DOHH2 (cell line): Measurements from ENCODE around the gene NCAPG2.

ENCODE experiments used
- CTCF ChIP-seq: fragments of 200-600 bp; sonication (generic); IDR thresholded peaks from one replicate; pipeline ENCODE4 v1.5.1; 2014; ENCODE audit warnings: antibody characterized with exemption, mild to moderate bottlenecking, low read depth, low read length; ENCODE audit not compliant: poor library complexity, severe bottlenecking
- EZH2phosphoT487 ChIP-seq: fragments of 200-600 bp; sonication (generic); IDR thresholded peaks from 2 replicates; pipeline ENCODE4 v1.6.1; 2017; ENCODE audit warnings: borderline replicate concordance, mild to moderate bottlenecking, antibody characterized with exemption, low read length, moderate library complexity, mixed read lengths

GRCh38 chr7:158751199-158751598 is 46.6 kb upstream of the NCAPG2 start:
- TF ChIP-seq CTCF (no peak), EZH2phosphoT487 (no peak)
